Measurements from ENCODE around the gene DMD.

DNA sequence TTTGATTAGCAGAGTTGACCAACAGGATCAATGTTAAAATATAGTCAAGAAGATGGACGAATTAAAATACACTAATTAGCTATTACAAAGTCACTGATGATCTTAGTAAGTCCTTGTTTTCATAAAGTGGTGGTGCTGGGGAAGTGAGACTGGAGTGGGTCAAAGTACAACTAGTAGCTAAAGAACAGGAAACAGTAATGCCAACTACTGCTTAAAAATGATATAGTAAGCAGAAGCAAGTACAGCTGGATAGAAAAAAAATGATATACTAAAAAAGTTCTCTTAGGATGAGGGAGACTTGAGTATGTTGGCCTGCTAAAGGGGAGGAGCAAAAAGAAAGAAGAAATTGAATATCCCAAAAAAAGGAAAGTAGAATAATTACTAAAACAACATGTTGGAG, 1558.7 kb downstream of the DMD start:
- TF ChIP-seq, protein P1, sequence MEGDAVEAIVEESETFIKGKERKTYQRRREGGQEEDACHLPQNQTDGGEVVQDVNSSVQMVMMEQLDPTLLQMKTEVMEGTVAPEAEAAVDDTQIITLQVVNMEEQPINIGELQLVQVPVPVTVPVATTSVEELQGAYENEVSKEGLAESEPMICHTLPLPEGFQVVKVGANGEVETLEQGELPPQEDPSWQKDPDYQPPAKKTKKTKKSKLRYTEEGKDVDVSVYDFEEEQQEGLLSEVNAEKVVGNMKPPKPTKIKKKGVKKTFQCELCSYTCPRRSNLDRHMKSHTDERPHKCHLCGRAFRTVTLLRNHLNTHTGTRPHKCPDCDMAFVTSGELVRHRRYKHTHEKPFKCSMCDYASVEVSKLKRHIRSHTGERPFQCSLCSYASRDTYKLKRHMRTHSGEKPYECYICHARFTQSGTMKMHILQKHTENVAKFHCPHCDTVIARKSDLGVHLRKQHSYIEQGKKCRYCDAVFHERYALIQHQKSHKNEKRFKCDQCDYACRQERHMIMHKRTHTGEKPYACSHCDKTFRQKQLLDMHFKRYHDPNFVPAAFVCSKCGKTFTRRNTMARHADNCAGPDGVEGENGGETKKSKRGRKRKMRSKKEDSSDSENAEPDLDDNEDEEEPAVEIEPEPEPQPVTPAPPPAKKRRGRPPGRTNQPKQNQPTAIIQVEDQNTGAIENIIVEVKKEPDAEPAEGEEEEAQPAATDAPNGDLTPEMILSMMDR (CRISPR knock-in tag; IDR thresholded peaks at IDR 0.05) = no peak
- TF ChIP-seq STAT5B (CRISPR knock-in tag; IDR thresholded peaks at IDR 0.05) (no peak), MED13 (CRISPR knock-in tag; IDR thresholded peaks at IDR 0.05) (no peak), FOXM1 (CRISPR knock-in tag; IDR thresholded peaks at IDR 0.05) (no peak), NR3C1 (CRISPR knock-in tag; IDR thresholded peaks at IDR 0.05) (no peak), SRF (IDR thresholded peaks at IDR 0.05; ENCODE audit: low read depth, low read length) (no peak), POLR2A (IDR thresholded peaks at IDR 0.05; ENCODE audit: insufficient read depth in 1 of 2, low read depth in 2 of 2, low read length in 2 of 2) (no peak), RBFOX2 (IDR thresholded peaks at IDR 0.05; ENCODE audit: low read depth, low read length) (no peak), ARNT (IDR thresholded peaks at IDR 0.05) (no peak)
- TF ChIP-seq, protein P2, sequence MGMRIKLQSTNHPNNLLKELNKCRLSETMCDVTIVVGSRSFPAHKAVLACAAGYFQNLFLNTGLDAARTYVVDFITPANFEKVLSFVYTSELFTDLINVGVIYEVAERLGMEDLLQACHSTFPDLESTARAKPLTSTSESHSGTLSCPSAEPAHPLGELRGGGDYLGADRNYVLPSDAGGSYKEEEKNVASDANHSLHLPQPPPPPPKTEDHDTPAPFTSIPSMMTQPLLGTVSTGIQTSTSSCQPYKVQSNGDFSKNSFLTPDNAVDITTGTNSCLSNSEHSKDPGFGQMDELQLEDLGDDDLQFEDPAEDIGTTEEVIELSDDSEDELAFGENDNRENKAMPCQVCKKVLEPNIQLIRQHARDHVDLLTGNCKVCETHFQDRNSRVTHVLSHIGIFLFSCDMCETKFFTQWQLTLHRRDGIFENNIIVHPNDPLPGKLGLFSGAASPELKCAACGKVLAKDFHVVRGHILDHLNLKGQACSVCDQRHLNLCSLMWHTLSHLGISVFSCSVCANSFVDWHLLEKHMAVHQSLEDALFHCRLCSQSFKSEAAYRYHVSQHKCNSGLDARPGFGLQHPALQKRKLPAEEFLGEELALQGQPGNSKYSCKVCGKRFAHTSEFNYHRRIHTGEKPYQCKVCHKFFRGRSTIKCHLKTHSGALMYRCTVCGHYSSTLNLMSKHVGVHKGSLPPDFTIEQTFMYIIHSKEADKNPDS (CRISPR knock-in tag; IDR thresholded peaks at IDR 0.05) = no peak
- TF ChIP-seq, protein P3, sequence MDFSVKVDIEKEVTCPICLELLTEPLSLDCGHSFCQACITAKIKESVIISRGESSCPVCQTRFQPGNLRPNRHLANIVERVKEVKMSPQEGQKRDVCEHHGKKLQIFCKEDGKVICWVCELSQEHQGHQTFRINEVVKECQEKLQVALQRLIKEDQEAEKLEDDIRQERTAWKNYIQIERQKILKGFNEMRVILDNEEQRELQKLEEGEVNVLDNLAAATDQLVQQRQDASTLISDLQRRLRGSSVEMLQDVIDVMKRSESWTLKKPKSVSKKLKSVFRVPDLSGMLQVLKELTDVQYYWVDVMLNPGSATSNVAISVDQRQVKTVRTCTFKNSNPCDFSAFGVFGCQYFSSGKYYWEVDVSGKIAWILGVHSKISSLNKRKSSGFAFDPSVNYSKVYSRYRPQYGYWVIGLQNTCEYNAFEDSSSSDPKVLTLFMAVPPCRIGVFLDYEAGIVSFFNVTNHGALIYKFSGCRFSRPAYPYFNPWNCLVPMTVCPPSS (IDR thresholded peaks at IDR 0.05) = no peak
- TF ChIP-seq, protein P4, sequence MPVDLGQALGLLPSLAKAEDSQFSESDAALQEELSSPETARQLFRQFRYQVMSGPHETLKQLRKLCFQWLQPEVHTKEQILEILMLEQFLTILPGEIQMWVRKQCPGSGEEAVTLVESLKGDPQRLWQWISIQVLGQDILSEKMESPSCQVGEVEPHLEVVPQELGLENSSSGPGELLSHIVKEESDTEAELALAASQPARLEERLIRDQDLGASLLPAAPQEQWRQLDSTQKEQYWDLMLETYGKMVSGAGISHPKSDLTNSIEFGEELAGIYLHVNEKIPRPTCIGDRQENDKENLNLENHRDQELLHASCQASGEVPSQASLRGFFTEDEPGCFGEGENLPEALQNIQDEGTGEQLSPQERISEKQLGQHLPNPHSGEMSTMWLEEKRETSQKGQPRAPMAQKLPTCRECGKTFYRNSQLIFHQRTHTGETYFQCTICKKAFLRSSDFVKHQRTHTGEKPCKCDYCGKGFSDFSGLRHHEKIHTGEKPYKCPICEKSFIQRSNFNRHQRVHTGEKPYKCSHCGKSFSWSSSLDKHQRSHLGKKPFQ (CRISPR knock-in tag; IDR thresholded peaks at IDR 0.05; ENCODE audit: insufficient replicate concordance) = no peak

Measured in HepG2 (cell line).